Adrenal gland (tissue), 12 donors: ENCODE results near the gene DCAF17. TPM values are rescaled to one million over a fixed set of nuclear protein-coding genes. Genes with fewer than 3 reads are reported as not detected.

Source experiments
- DNase-seq, 7 donors: peaks; one replicate each; pipeline ENCODE4 v3.0.0-alpha.2; 2019 to 2020
- H3K27ac ChIP-seq, 5 donors: fragments of 200-600 bp; sonication (generic) in 4 of 5; 1 replicate in 3 of 5; 2 replicates in 2 of 5; pipeline versions ENCODE4 v1.5.1 to v1.8.0; 2016 to 2020; ENCODE audit warnings: mild to moderate bottlenecking in 1 of 5
- H3K27me3 ChIP-seq: fragments of 200-600 bp; 2 replicates; pipeline ENCODE4 v1.8.0; 2021
- H3K36me3 ChIP-seq, 2 donors: fragments of 200-600 bp; replicated peaks in 1 of 2; 1 replicate in 1 of 2; 2 replicates in 1 of 2; pipeline versions ENCODE4 v1.5.1 to v1.8.0; 2018 to 2022
- H3K4me1 ChIP-seq, 2 donors: fragments of 200-600 bp; replicated peaks in 1 of 2; 1 replicate in 1 of 2; 2 replicates in 1 of 2; pipeline versions ENCODE4 v1.5.1 to v1.8.0; 2018 to 2021
- H3K4me3 ChIP-seq, 4 donors: fragments of 200-600 bp; sonication (generic) in 3 of 4; one replicate each; pipeline ENCODE4 v1.5.1; 2016 to 2018
- H3K9me3 ChIP-seq, 3 donors: fragments of 200-600 bp; sonication (generic) in 1 of 3; replicated peaks in 1 of 3; 1 replicate in 2 of 3; 2 replicates in 1 of 3; pipeline versions ENCODE4 v1.5.1 to v1.8.0; 2016 to 2021
- POLR2A ChIP-seq, 2 donors: fragments of 450-650 bp; IDR thresholded peaks; one replicate each; pipeline ENCODE4 v1.6.1; 2017; ENCODE audit warnings: antibody characterized with exemption in 2 of 2, mild to moderate bottlenecking in 2 of 2, moderate library complexity in 1 of 2
- WGBS, 4 donors: extraction: QIAGEN DNeasy Blood & Tissue Kit in 2 of 4; methylation state at CpG; one replicate each; pipeline versions ENCODE4 v1.1.5 to v1.1.7; 2013 to 2017; 5-methylcytosine and 5-hydroxymethylcytosine counted together
- intact Hi-C, 2 donors: fragments of 100-400 bp; cut with DNase I; formaldehyde crosslinking; loops; one replicate each; pipeline versions ENCODE4 v1.14.1 to v1.15.0; 2022 to 2023
- polyA plus RNA-seq, 3 donors: library from polyadenylated mRNA; stranded (reverse); fragments of 200-250 nt in 2 of 3; fragments of 350-450 nt in 1 of 3; fragmentation: Illumina TruSeq in 1 of 3; extraction: RNeasy Lipid Tissue Mini Kit (QIAGEN cat#74804) in 1 of 3; gene quantifications; one replicate each; pipeline ENCODE4 v1.2.3, GENCODE V29; 2013 to 2014
- total RNA-seq, 9 donors: library from RNA; depleted of rRNA in 4 of 9; stranded (reverse); fragments of >200 nt in 4 of 9; fragments of 120-200 nt in 1 of 9; fragmentation: NEBNext Ultra II Directional in 1 of 9; extraction: Animal tissue kit (Norgen Biotek cat#: 25700) in 1 of 9; gene quantifications; one replicate each; pipeline versions ENCODE4 v1.1.0 to v1.2.4, GENCODE V29; 2013 to 2023
- TF ChIP-seq, protein P1 (sequence below), 6 experiments: fragments of 450-650 bp in 4 of 6; fragments of 200-600 bp in 2 of 6; sonication (generic) in 1 of 6; IDR thresholded peaks; 1 replicate in 5 of 6; 2 replicates in 1 of 6; pipeline versions ENCODE4 v1.5.1 to v1.8.0; 2016 to 2021; ENCODE audit warnings: antibody characterized with exemption in 6 of 6, mild to moderate bottlenecking in 2 of 6, moderate library complexity in 1 of 6
- donor health status: healthy with polysubstance abuse.
- donor health status: Bipolar disorder and iron deficiency.
- donor health status: DM: yes; HTN: yes; CAD: no.
- donor health status: DM: no; HTN: no; CAD: no.
- donor health status: DM: no; HTN: no; CAD: no.
- donor health status: DM: yes; HTN: yes; CAD: no.

Gene DCAF17
- total and polyA plus RNA-seq, 12 donors = 2.6 to 21.9 (median 15.9) TPM

DNA sequence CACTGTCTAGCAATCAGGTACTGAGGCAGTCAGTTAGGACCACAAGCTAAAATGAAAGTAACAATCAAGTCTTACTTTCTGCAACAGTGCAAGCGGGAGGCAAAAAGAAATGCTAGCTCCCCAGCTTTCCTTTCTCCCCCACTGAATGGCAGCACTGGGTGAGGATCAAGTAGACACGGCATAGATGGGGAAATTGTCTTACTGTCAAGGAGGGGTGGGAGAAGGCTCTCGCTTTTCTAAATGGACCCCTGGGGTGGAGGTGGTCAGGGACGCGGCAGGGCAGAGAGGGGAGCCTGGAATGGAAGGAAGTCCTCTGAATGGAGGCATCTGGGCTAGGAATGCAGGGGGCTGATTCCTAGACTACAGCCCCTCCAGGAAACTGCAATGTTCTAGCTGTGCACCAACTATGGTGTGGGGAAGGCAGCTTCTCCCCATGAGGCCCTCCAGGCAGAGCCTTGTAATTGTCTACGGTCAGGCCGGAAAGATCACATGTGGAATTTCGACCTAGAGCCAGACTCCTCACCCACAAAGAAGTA is 24.5 kb upstream of the DCAF17 start:
- no peaks in the 10 kb centered on the region for H3K9me3 ChIP-seq
- H3K4me3 ChIP-seq = peak overlapping the region in 1 of 4 donors; percentile 41
- 72 to 77% (median 75%) methylated on average over 8 of the region's 8 CpGs for WGBS, 4 donors
- H3K36me3 ChIP-seq = no peaks in the 10 kb centered on the region
- H3K27me3 ChIP-seq = no peaks in the 10 kb centered on the region
- no peak for DNase-seq
- H3K4me1 ChIP-seq = no peaks in the 10 kb centered on the region
- intact Hi-C loops = no loop called here
- no peak overlapping the region for H3K27ac ChIP-seq
- TF ChIP-seq POLR2A (IDR thresholded peaks at IDR 0.05) = no peak
- TF ChIP-seq, protein P1, sequence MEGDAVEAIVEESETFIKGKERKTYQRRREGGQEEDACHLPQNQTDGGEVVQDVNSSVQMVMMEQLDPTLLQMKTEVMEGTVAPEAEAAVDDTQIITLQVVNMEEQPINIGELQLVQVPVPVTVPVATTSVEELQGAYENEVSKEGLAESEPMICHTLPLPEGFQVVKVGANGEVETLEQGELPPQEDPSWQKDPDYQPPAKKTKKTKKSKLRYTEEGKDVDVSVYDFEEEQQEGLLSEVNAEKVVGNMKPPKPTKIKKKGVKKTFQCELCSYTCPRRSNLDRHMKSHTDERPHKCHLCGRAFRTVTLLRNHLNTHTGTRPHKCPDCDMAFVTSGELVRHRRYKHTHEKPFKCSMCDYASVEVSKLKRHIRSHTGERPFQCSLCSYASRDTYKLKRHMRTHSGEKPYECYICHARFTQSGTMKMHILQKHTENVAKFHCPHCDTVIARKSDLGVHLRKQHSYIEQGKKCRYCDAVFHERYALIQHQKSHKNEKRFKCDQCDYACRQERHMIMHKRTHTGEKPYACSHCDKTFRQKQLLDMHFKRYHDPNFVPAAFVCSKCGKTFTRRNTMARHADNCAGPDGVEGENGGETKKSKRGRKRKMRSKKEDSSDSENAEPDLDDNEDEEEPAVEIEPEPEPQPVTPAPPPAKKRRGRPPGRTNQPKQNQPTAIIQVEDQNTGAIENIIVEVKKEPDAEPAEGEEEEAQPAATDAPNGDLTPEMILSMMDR (IDR thresholded peaks at IDR 0.05) = no peak

DNA sequence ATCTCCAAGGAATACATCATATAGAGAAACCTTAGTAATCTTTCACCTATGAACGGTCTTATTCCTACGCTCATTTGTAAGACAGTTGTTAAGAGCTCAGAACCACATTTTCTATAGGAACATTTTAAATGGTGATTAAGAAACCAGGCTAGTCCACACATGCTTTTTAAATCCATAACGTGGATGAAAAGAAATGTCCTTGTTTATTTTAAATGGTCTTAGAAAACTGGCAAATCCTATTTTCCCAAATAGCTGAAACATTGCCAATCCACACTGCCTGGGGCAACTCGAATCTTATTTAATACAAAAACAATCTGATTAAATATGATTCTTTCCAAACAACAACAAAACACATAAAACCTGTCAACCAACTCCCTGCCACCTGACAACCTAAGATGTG is 23.9 kb upstream of the DCAF17 start:
- no peak overlapping the region for H3K4me3 ChIP-seq
- no peaks in the 10 kb centered on the region for H3K36me3 ChIP-seq
- no peak for DNase-seq
- WGBS, 4 donors = 65 to 73% (median 69%) methylated on average over 4 of the region's 4 CpGs
- H3K27ac ChIP-seq = no peak overlapping the region
- H3K27me3 ChIP-seq = no peaks in the 10 kb centered on the region
- no peaks in the 10 kb centered on the region for H3K9me3 ChIP-seq
- TF ChIP-seq, protein P1 (IDR thresholded peaks at IDR 0.05) = no peak
- no peak for TF ChIP-seq POLR2A (IDR thresholded peaks at IDR 0.05)
- intact Hi-C loops = loop anchor here (5.0 to 10.0 kb wide), 2 partner anchors 235 to 248 kb away; partner anchors contain the start of gene TLK1 (in 1 of the 2)
- H3K4me1 ChIP-seq = no peaks in the 10 kb centered on the region

DNA sequence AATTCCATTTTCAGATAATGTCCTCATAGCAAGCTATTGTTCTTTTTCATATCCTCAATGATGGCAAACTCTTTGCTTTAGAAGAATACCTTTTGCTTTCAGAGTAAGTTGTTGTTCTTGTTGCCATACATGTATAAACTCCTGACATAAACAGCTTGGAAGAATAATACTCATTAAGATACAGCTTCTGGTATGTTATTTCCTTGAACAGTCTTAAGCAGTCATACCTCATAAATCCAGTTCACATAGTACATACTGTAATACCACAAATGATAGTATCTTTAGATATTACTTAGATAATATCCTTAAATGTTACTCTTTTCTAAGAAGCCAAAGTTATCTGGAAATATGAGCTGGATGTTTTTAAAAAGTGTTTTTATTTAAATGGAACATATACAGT is 23.4 kb upstream of the DCAF17 start:
- TF ChIP-seq, protein P1 (IDR thresholded peaks at IDR 0.05) = no peak
- no peak for DNase-seq
- Histone ChIP-seq H3K36me3 (no peaks in the 10 kb centered on the region), H3K4me3 (no peak overlapping the region), H3K9me3 (no peaks in the 10 kb centered on the region), H3K27ac (no peak overlapping the region), H3K27me3 (no peaks in the 10 kb centered on the region), H3K4me1 (peaks cover 0 to under 1% of the 10 kb centered on the region in 2 donors)
- intact Hi-C loops = loop anchor here (5.0 to 10.0 kb wide), 2 partner anchors 236 to 248 kb away; partner anchors contain the start of gene TLK1 (in 1 of the 2)

DNA sequence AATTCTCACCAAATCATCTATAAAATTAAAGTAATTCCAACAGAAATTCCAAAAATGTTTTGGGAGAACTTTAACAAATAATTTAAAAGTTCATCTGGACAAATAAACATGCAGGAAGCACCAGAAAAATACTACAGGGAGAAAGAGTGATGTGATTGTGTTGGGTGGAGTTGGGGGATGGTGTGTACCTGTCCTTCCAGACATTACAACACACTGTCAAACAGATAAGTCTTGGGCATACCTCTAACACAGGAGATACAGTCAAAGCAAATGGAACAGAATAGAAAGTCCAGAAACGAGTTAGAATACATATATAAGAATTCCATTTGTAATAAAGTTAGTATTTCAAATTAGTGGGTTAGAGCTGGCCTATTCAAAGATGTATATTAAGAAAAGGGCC is 22.8 kb upstream of the DCAF17 start:
- peaks cover 0 to 4% of the 10 kb centered on the region in 2 donors for H3K4me1 ChIP-seq
- intact Hi-C loops = loop anchor here (5.0 to 10.0 kb wide), 2 partner anchors 236 to 249 kb away; partner anchors contain the start of gene TLK1 (in 1 of the 2)
- no peak for DNase-seq
- no peaks in the 10 kb centered on the region for H3K36me3 ChIP-seq
- no peaks in the 10 kb centered on the region for H3K9me3 ChIP-seq
- WGBS, 4 donors = 78 to 85% (median 83%) methylated on average over 1 of the region's 1 CpG
- TF ChIP-seq POLR2A (IDR thresholded peaks at IDR 0.05) = no peak
- TF ChIP-seq, protein P1 (IDR thresholded peaks at IDR 0.05) = no peak
- no peak overlapping the region for H3K4me3 ChIP-seq
- no peak overlapping the region for H3K27ac ChIP-seq
- no peaks in the 10 kb centered on the region for H3K27me3 ChIP-seq
